Aorta (tissue), 5 donors: ENCODE measurements around the gene BACE2. TPM values are rescaled to one million over a fixed set of nuclear protein-coding genes. Genes with fewer than 3 reads are reported as not detected.

ENCODE experiments used
- ATAC-seq: fragments of 200-7000 bp; cut with Tn5 transposase; one replicate; pipeline ENCODE4 v1.9.1; 2022; ENCODE audit warnings: moderate library complexity; ENCODE audit not compliant: low FRiP score
- DNase-seq, 2 donors: peaks; one replicate each; pipeline ENCODE4 v3.0.0-alpha.2; 2020
- H3K27ac ChIP-seq, 2 donors: one replicate each; pipeline ENCODE4 v1.5.1; 2013; ENCODE audit warnings: low read length in 2 of 2, mild to moderate bottlenecking in 2 of 2, moderate library complexity in 2 of 2, control low read depth in 1 of 2, inconsistent platforms in 1 of 2, low read depth in 1 of 2
- H3K27me3 ChIP-seq, 2 donors: one replicate each; pipeline ENCODE4 v1.6.1; 2013; ENCODE audit warnings: control low read depth in 1 of 2, low read length in 1 of 2, mild to moderate bottlenecking in 1 of 2, moderate library complexity in 1 of 2; ENCODE audit not compliant: insufficient read depth in 2 of 2, control insufficient read depth in 1 of 2
- H3K36me3 ChIP-seq, 2 donors: one replicate each; pipeline ENCODE4 v1.6.1; 2013; ENCODE audit warnings: control low read depth in 1 of 2, low read length in 1 of 2, mild to moderate bottlenecking in 1 of 2; ENCODE audit not compliant: insufficient read depth in 2 of 2, control insufficient read depth in 1 of 2
- H3K4me1 ChIP-seq, 2 donors: one replicate each; pipeline ENCODE4 v1.6.1; 2013; ENCODE audit warnings: low read length in 2 of 2, control low read depth in 1 of 2, mild to moderate bottlenecking in 1 of 2, moderate library complexity in 1 of 2; ENCODE audit not compliant: insufficient read depth in 2 of 2, control insufficient read depth in 1 of 2
- H3K4me3 ChIP-seq, 2 donors: one replicate each; pipeline ENCODE4 v1.5.1; 2013; ENCODE audit warnings: low read length in 2 of 2, control low read depth in 1 of 2, mild to moderate bottlenecking in 1 of 2
- H3K9me3 ChIP-seq: one replicate; pipeline ENCODE4 v1.6.1; 2013; ENCODE audit warnings: mild to moderate bottlenecking, low read length; ENCODE audit not compliant: control insufficient read depth
- WGBS, 2 donors: extraction: QIAGEN DNeasy Blood & Tissue Kit; methylation state at CpG; one replicate each; pipeline ENCODE4 v1.1.7; 2013; 5-methylcytosine and 5-hydroxymethylcytosine counted together
- intact Hi-C, 2 donors: fragments of 100-400 bp; cut with DNase I; formaldehyde crosslinking; loops; one replicate each; pipeline versions ENCODE4 v1.14.2 to v1.15.0; 2022
- polyA plus RNA-seq, 2 donors: library from polyadenylated mRNA; stranded (reverse); fragments of 200-250 nt; gene quantifications; one replicate each; pipeline ENCODE4 v1.2.3, GENCODE V29; 2013
- total RNA-seq, 2 donors: library from RNA; stranded (reverse); fragmentation: NEBNext Ultra II Directional; extraction: Animal tissue kit (Norgen Biotek cat#: 25700); gene quantifications; one replicate each; pipeline ENCODE4 v1.2.1, GENCODE V29; 2021
- donor health status: healthy with polysubstance abuse.
- donor health status: Bipolar disorder and iron deficiency.
- donor health status: DM: no; HTN: no; CAD: no.
- donor health status: DM: no; HTN: no; CAD: no.
- donor health status: DM: yes; HTN: yes; CAD: no.

BACE2 gene
- total and polyA plus RNA-seq, 4 donors, result 26.2 to 151 (median 66.9) TPM

GRCh38 chr21:41133874-41134522 lies 34.0 kb upstream of the BACE2 start:
- ATAC-seq (peak; percentile 63), DNase-seq (no peak)
- no peaks in the 10 kb centered on the region for H3K9me3 ChIP-seq
- 48 to 59% methylated on average over 5 of the region's 5 CpGs for WGBS, 2 donors
- no peaks in the 10 kb centered on the region for H3K36me3 ChIP-seq
- no peaks in the 10 kb centered on the region for H3K4me1 ChIP-seq
- H3K4me3 ChIP-seq, result no peak overlapping the region
- no peak overlapping the region for H3K27ac ChIP-seq
- intact Hi-C loops, result no loop called here
- no peaks in the 10 kb centered on the region for H3K27me3 ChIP-seq

GRCh38 chr21:41135746-41136145 lies 32.2 kb upstream of the BACE2 start:
- Histone ChIP-seq H3K4me1 (no peaks in the 10 kb centered on the region), H3K36me3 (no peaks in the 10 kb centered on the region), H3K27me3 (no peaks in the 10 kb centered on the region), H3K4me3 (no peak overlapping the region), H3K9me3 (no peaks in the 10 kb centered on the region), H3K27ac (no peak overlapping the region)
- DNase-seq (no peak), ATAC-seq (no peak)
- 66 to 79% methylated on average over 7 of the region's 7 CpGs for WGBS, 2 donors
- intact Hi-C loops, result no loop called here

GRCh38 chr21:41136286-41136685 lies 31.7 kb upstream of the BACE2 start:
- 82 to 86% methylated on average over 6 of the region's 6 CpGs for WGBS, 2 donors

GRCh38 chr21:41137401-41137800 lies 30.6 kb upstream of the BACE2 start:
- Histone ChIP-seq H3K9me3 (no peaks in the 10 kb centered on the region), H3K4me3 (no peak overlapping the region), H3K36me3 (no peaks in the 10 kb centered on the region), H3K4me1 (no peaks in the 10 kb centered on the region), H3K27me3 (no peaks in the 10 kb centered on the region), H3K27ac (no peak overlapping the region)
- intact Hi-C loops, result no loop called here
- ATAC-seq (no peak), DNase-seq (no peak)
- 86 to 91% methylated on average over 8 of the region's 8 CpGs for WGBS, 2 donors

More at GRCh38 chr21:41136286-41136685, 31.7 kb upstream of the BACE2 start:
- no peaks in the 10 kb centered on the region for H3K36me3 ChIP-seq
- no peak for ATAC-seq
- DNase-seq, result no peak
- no peak overlapping the region for H3K4me3 ChIP-seq
- intact Hi-C loops, result no loop called here
- no peaks in the 10 kb centered on the region for H3K9me3 ChIP-seq
- H3K27me3 ChIP-seq, result no peaks in the 10 kb centered on the region
- H3K4me1 ChIP-seq, result no peaks in the 10 kb centered on the region
- H3K27ac ChIP-seq, result no peak overlapping the region

- 82 to 91% methylated on average over 6 of the region's 6 CpGs for WGBS, 2 donors
- Histone ChIP-seq H3K4me1 (no peaks in the 10 kb centered on the region), H3K36me3 (no peaks in the 10 kb centered on the region), H3K4me3 (no peak overlapping the region), H3K9me3 (no peaks in the 10 kb centered on the region), H3K27me3 (no peaks in the 10 kb centered on the region), H3K27ac (no peak overlapping the region)
- intact Hi-C loops, result no loop called here
- DNase-seq, result no peak
- ATAC-seq, result no peak
Measured at GRCh38 chr21:41137889-41138288, 30.1 kb upstream of the BACE2 start.

- intact Hi-C loops, result no loop called here
Measured at GRCh38 chr21:41138711-41139110, 29.2 kb upstream of the BACE2 start.

GRCh38 chr21:41139275-41139674 lies 28.7 kb upstream of the BACE2 start:
- WGBS, 2 donors, result 92 to 93% methylated on average over 5 of the region's 5 CpGs
- DNase-seq, result no peak
- Histone ChIP-seq H3K9me3 (no peaks in the 10 kb centered on the region), H3K27ac (no peak overlapping the region), H3K4me1 (no peaks in the 10 kb centered on the region), H3K36me3 (no peaks in the 10 kb centered on the region), H3K4me3 (no peak overlapping the region), H3K27me3 (no peaks in the 10 kb centered on the region)
- intact Hi-C loops, result no loop called here
- ATAC-seq, result no peak

More at GRCh38 chr21:41138711-41139110, 29.2 kb upstream of the BACE2 start:
- Histone ChIP-seq H3K9me3 (no peaks in the 10 kb centered on the region), H3K27ac (no peak overlapping the region), H3K36me3 (no peaks in the 10 kb centered on the region), H3K4me1 (no peaks in the 10 kb centered on the region), H3K27me3 (no peaks in the 10 kb centered on the region), H3K4me3 (no peak overlapping the region)
- ATAC-seq (no peak), DNase-seq (no peak)
- 96% methylated on average over 6 of the region's 6 CpGs for WGBS, 2 donors

GRCh38 chr21:41139951-41140350 lies 28.0 kb upstream of the BACE2 start:
- Histone ChIP-seq H3K4me1 (no peaks in the 10 kb centered on the region), H3K27ac (no peak overlapping the region), H3K36me3 (no peaks in the 10 kb centered on the region), H3K4me3 (no peak overlapping the region), H3K27me3 (no peaks in the 10 kb centered on the region), H3K9me3 (no peaks in the 10 kb centered on the region)
- ATAC-seq, result no peak
- no peak for DNase-seq
- 96 to 97% methylated on average over 12 of the region's 12 CpGs for WGBS, 2 donors
- intact Hi-C loops, result loop anchor here in 1 of 2 donors (10.0 kb wide), 1 partner anchor 465 kb away; no protein-coding TSS in a partner anchor

GRCh38 chr21:41141031-41141457 lies 26.9 kb upstream of the BACE2 start:
- Histone ChIP-seq H3K36me3 (no peaks in the 10 kb centered on the region), H3K4me3 (no peak overlapping the region), H3K27ac (no peak overlapping the region), H3K27me3 (no peaks in the 10 kb centered on the region), H3K9me3 (no peaks in the 10 kb centered on the region), H3K4me1 (no peaks in the 10 kb centered on the region)
- intact Hi-C loops, result loop anchor here in 1 of 2 donors (10.0 kb wide), 1 partner anchor 464 kb away; no protein-coding TSS in a partner anchor
- 30 to 45% methylated on average over 2 of the region's 2 CpGs for WGBS, 2 donors
- DNase-seq (no peak), ATAC-seq (no peak)
